Measurements from ENCODE around the gene ABCB11. TPM values are rescaled to one million over a fixed set of nuclear protein-coding genes. Genes with fewer than 3 reads are reported as not detected.

ABCB11 gene
- total and polyA plus RNA-seq, 9 of the 15 experiments (the other 6 are each of a cell fraction or from before 2014, with no cell fraction given): 0.04 to 0.51 (median 0.10) TPM; not detected in 1

- TF ChIP-seq SREBF2 (CRISPR knock-in tag; IDR thresholded peaks at IDR 0.05) (no peak), HNRNPK (IDR thresholded peaks at IDR 0.05; ENCODE audit: low read depth, low read length, poor library complexity, severe bottlenecking) (no peak), ZBTB34 (CRISPR knock-in tag; IDR thresholded peaks at IDR 0.05) (no peak), ZSCAN29 (IDR thresholded peaks at IDR 0.05) (peak; percentile 72; the same call in 1 of the 2 replicates), GMEB1 (CRISPR knock-in tag; IDR thresholded peaks at IDR 0.05) (no peak), C11orf30 (IDR thresholded peaks at IDR 0.05; ENCODE audit: low read depth) (peak; percentile 92), RB1 (IDR thresholded peaks at IDR 0.05; ENCODE audit: low read depth) (peak; percentile 83), RBFOX2 (IDR thresholded peaks at IDR 0.05; ENCODE audit: low read depth, low read length) (peak; percentile 97), CBX5 (IDR thresholded peaks at IDR 0.05; ENCODE audit: borderline replicate concordance, low read depth) (no peak), ZNF23 (CRISPR knock-in tag; IDR thresholded peaks at IDR 0.05) (no peak), TBP (optimal IDR thresholded peaks at IDR 0.05; ENCODE audit: low read depth, low read length) (peak; percentile 82), NUFIP1 (IDR thresholded peaks at IDR 0.05; ENCODE audit: partially characterized antibody) (no peak), CBX1 (IDR thresholded peaks at IDR 0.05; ENCODE audit: low read depth) (peak; percentile 84; the same call in 1 of the 2 replicates), SMARCC2 (IDR thresholded peaks at IDR 0.05; ENCODE audit: low read depth) (no peak), HINFP (tag; conservative IDR thresholded peaks at IDR 0.05; ENCODE audit: low read depth) (no peak), SAFB2 (IDR thresholded peaks at IDR 0.05; ENCODE audit: borderline replicate concordance, low read depth, low read length, severe bottlenecking) (no peak), DMBX1 (CRISPR knock-in tag; IDR thresholded peaks at IDR 0.05; ENCODE audit: borderline replicate concordance) (no peak), NFIC (IDR thresholded peaks at IDR 0.05) (peak; percentile 46), ZNF143 (CRISPR knock-in tag; IDR thresholded peaks at IDR 0.05) (peak; percentile 97), ATF1 (CRISPR knock-in tag; IDR thresholded peaks at IDR 0.05) (no peak), ATF1 (tag; IDR thresholded peaks at IDR 0.05) (peak; percentile 82), ZBED1 (IDR thresholded peaks at IDR 0.05) (no peak), DIDO1 (tag; IDR thresholded peaks at IDR 0.05; ENCODE audit: low read depth) (peak; percentile 60; the same call in 1 of the 2 replicates), RBM14 (IDR thresholded peaks at IDR 0.05; ENCODE audit: borderline replicate concordance, insufficient read depth, low read depth, low read length) (no peak), TAF7 (tag; IDR thresholded peaks at IDR 0.05) (peak; percentile 47; the same call in 1 of the 2 replicates), RCOR1 (IDR thresholded peaks at IDR 0.05; ENCODE audit: borderline replicate concordance in 1 of 2, low read depth in 2 of 2, low read length in 2 of 2) (peak; percentile 17 to 25; a peak in 2 of 4 replicates)
Measured at GRCh38 chr2:168890006-168890782, 140.9 kb downstream of the ABCB11 start, which contains the start of gene SPC25 (continued).
